H9 (cell line): ENCODE data around the gene KLK3. TPM values are rescaled to one million over a fixed set of nuclear protein-coding genes. Genes with fewer than 3 reads are reported as not detected.

Experiments used
- DNase-seq: peaks from one replicate; pipeline ENCODE4 v3.0.0-alpha.2; 2017
- H2AFZ ChIP-seq: one replicate; pipeline ENCODE4 v1.6.1; 2013; ENCODE audit warnings: mild to moderate bottlenecking, low read length, control low read depth, moderate library complexity
- H2AK5ac ChIP-seq: 2 replicates; pipeline ENCODE4 v1.6.1; 2013; ENCODE audit warnings: low read length, control low read depth, mixed read lengths; ENCODE audit not compliant: insufficient read length
- H2BK120ac ChIP-seq: one replicate; pipeline ENCODE4 v1.6.1; 2013; ENCODE audit warnings: low read depth, mild to moderate bottlenecking, low read length, control low read depth, inconsistent platforms; ENCODE audit not compliant: poor library complexity, severe bottlenecking
- H2BK12ac ChIP-seq: 2 replicates; pipeline ENCODE4 v1.6.1; 2013; ENCODE audit warnings: low read length, control low read depth, mixed read lengths, low read depth; ENCODE audit not compliant: insufficient read length
- H2BK15ac ChIP-seq: 2 replicates; pipeline ENCODE4 v1.6.1; 2013; ENCODE audit warnings: low read depth, low read length, control low read depth
- H2BK20ac ChIP-seq: one replicate; pipeline ENCODE4 v1.6.1; 2013; ENCODE audit warnings: low read depth, mild to moderate bottlenecking, low read length, control low read depth, inconsistent platforms; ENCODE audit not compliant: poor library complexity, severe bottlenecking
- H2BK5ac ChIP-seq: 2 replicates; pipeline ENCODE4 v1.6.1; 2013; ENCODE audit warnings: low read length, control low read depth, mixed read lengths; ENCODE audit not compliant: insufficient read length
- H3K14ac ChIP-seq: 2 replicates; pipeline ENCODE4 v1.6.1; 2013; ENCODE audit warnings: low read length, control low read depth; ENCODE audit not compliant: insufficient read depth
- H3K18ac ChIP-seq: 2 replicates; pipeline ENCODE4 v1.6.1; 2013; ENCODE audit warnings: low read depth, mild to moderate bottlenecking, mixed read lengths, low read length, control low read depth; ENCODE audit not compliant: insufficient read length
- H3K23ac ChIP-seq: 2 replicates; pipeline ENCODE4 v1.6.1; 2013; ENCODE audit warnings: low read length, control low read depth, mixed read lengths, low read depth; ENCODE audit not compliant: insufficient read length
- H3K23me2 ChIP-seq: 2 replicates; pipeline ENCODE4 v1.6.1; 2013; ENCODE audit warnings: low read depth, mild to moderate bottlenecking, mixed read lengths, low read length, control low read depth; ENCODE audit not compliant: insufficient read length, poor library complexity, severe bottlenecking
- H3K27ac ChIP-seq: 2 replicates; pipeline ENCODE4 v1.5.1; 2013; ENCODE audit warnings: low read length, control low read depth, mixed read lengths, low read depth; ENCODE audit not compliant: insufficient read length
- H3K27me3 ChIP-seq: 2 replicates; pipeline ENCODE4 v1.6.1; 2013; ENCODE audit warnings: low read length, control low read depth, inconsistent platforms; ENCODE audit not compliant: insufficient read depth
- H3K4ac ChIP-seq: 2 replicates; pipeline ENCODE4 v1.6.1; 2013; ENCODE audit warnings: low read depth, mild to moderate bottlenecking, control low read depth, inconsistent platforms, low read length, moderate library complexity
- H3K4me1 ChIP-seq: 2 replicates; pipeline ENCODE4 v1.6.1; 2013; ENCODE audit warnings: low read length, control low read depth, inconsistent platforms; ENCODE audit not compliant: insufficient read depth
- H3K4me2 ChIP-seq: 2 replicates; pipeline ENCODE4 v1.6.1; 2013; ENCODE audit warnings: low read length, control low read depth, mixed read lengths; ENCODE audit not compliant: insufficient read length, insufficient read depth
- H3K56ac ChIP-seq: 2 replicates; pipeline ENCODE4 v1.6.1; 2013; ENCODE audit warnings: low read depth, mild to moderate bottlenecking, mixed read lengths, low read length, control low read depth; ENCODE audit not compliant: insufficient read length
- H3K79me1 ChIP-seq: 2 replicates; pipeline ENCODE4 v1.6.1; 2013; ENCODE audit warnings: low read depth, mild to moderate bottlenecking, moderate library complexity, low read length, control low read depth, inconsistent platforms; ENCODE audit not compliant: insufficient read depth, poor library complexity, severe bottlenecking
- H3K79me2 ChIP-seq: 2 replicates; pipeline ENCODE4 v1.6.1; 2013; ENCODE audit warnings: low read length, control low read depth, inconsistent platforms; ENCODE audit not compliant: insufficient read depth
- H3K9ac ChIP-seq: 2 replicates; pipeline ENCODE4 v1.6.1; 2013; ENCODE audit warnings: low read length, control low read depth, mixed read lengths; ENCODE audit not compliant: insufficient read length; ENCODE audit errors: extremely low read depth
- H3K9me3 ChIP-seq: one replicate; pipeline ENCODE4 v1.6.1; 2013; ENCODE audit warnings: low read depth, low read length, inconsistent platforms; ENCODE audit not compliant: control insufficient read depth
- H3T11ph ChIP-seq: one replicate; pipeline ENCODE4 v1.6.1; 2013; ENCODE audit warnings: mild to moderate bottlenecking, low read length, control low read depth, inconsistent platforms
- H4K20me1 ChIP-seq: one replicate; pipeline ENCODE4 v1.6.1; 2013; ENCODE audit not compliant: control insufficient read depth, insufficient read length, insufficient read depth
- H4K5ac ChIP-seq: 2 replicates; pipeline ENCODE4 v1.6.1; 2013; ENCODE audit warnings: low read depth, mild to moderate bottlenecking, mixed read lengths, low read length, control low read depth; ENCODE audit not compliant: insufficient read length
- H4K8ac ChIP-seq: replicated peaks from 2 replicates; pipeline ENCODE4 v1.6.1; 2013; ENCODE audit warnings: low read length, control low read depth, mixed read lengths, low read depth; ENCODE audit not compliant: insufficient read length
- H4K91ac ChIP-seq: 2 replicates; pipeline ENCODE4 v1.6.1; 2013; ENCODE audit warnings: low read depth, mild to moderate bottlenecking, moderate library complexity, mixed read lengths, low read length, control low read depth; ENCODE audit not compliant: insufficient read length
- H3K27ac Mint-ChIP-seq, 3 experiments: 2 replicates in 2 of 3; 3 replicates in 1 of 3; pipeline ENCODE4 v1.8.0; 2020 to 2021; ENCODE audit warnings: mixed read lengths in 3 of 3, mild to moderate bottlenecking in 1 of 3, moderate library complexity in 1 of 3
- H3K27me3 Mint-ChIP-seq: 2 replicates; pipeline ENCODE4 v1.8.0; 2021; ENCODE audit warnings: low read depth, mild to moderate bottlenecking, moderate library complexity, mixed read lengths
- H3K36me3 Mint-ChIP-seq, 3 experiments: 2 replicates in 2 of 3; 3 replicates in 1 of 3; pipeline ENCODE4 v1.8.0; 2020 to 2021; ENCODE audit warnings: low read depth in 3 of 3, mixed read lengths in 3 of 3; ENCODE audit not compliant: insufficient read depth in 1 of 3
- H3K4me1 Mint-ChIP-seq, 2 experiments: 2 replicates each; pipeline ENCODE4 v1.8.0; 2020; ENCODE audit warnings: mixed read lengths in 2 of 2
- H3K4me3 Mint-ChIP-seq, 2 experiments: 2 replicates in 1 of 2; 3 replicates in 1 of 2; pipeline ENCODE4 v1.8.0; 2020 to 2021; ENCODE audit warnings: mild to moderate bottlenecking in 2 of 2, mixed read lengths in 2 of 2, moderate library complexity in 1 of 2
- H3K9me3 Mint-ChIP-seq, 2 experiments: 2 replicates in 1 of 2; 3 replicates in 1 of 2; pipeline ENCODE4 v1.8.0; 2020; ENCODE audit warnings: mild to moderate bottlenecking in 2 of 2, mixed read lengths in 2 of 2, moderate library complexity in 1 of 2
- WGBS: extraction: QIAGEN DNeasy Blood & Tissue Kit; methylation state at CpG from one replicate; pipeline ENCODE4 v1.1.7; 2013; ENCODE audit warnings: missing lambda C conversion rate, low lambda C conversion rate, mixed read lengths; ENCODE audit not compliant: insufficient read length; ENCODE audit errors: extremely low coverage; 5-methylcytosine and 5-hydroxymethylcytosine counted together
- total RNA-seq: library from RNA; stranded (reverse); gene quantifications from 2 replicates; pipeline ENCODE4 v1.2.1, GENCODE V29; 2021
- TF ChIP-seq, protein P1 (sequence below): fragments of 200-600 bp; sonication (generic); conservative IDR thresholded peaks from 3 replicates; pipeline ENCODE4 v1.8.0; 2021; ENCODE audit warnings: antibody characterized with exemption, mild to moderate bottlenecking

Gene KLK3
- total RNA-seq, 1 experiment from 2014 or later: not detected

DNA sequence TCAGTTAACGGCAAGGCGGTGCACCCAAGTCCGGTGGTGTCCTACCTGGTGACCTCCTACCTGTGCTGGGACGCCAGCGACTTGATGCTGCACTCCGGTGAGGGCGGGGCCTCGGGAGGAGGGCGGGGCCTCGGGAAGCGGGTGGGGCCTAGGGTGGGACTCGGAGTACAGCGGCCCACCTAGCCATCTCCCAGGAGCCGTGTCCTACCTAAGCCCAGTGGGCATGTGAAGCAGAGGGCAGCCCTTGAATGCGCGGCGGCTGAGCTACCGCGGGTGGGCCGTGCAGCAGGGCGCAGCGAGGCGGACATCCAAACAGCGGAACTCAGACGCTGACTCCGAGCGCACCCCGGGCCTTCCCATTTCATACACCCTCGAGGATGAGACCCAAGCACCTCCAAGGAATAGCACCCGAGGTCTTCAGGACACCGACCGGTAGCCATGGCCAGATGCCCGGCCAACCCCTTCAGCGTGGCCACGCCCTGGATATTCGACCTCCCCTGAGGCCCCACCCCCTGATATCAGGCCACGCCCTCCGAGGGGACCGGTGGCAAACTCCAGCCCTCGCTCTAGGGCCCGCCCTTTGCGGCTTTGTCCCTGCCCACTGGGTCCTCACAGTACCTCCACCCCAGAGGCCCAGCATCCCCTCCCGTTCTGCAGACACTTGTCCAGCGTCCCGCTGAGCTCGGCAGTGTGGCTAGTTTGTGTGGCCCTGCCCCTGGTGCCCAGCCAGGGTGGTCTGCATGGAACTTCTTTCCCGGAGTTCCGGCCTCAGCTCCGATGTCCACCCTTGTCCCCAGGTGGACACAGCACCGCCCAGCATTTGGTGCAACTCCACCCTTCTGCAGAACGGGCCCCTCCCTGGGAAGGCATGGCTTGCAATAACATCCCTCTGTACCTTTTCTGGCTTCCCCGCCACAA is 36.5 kb upstream of the KLK3 start:
- Histone ChIP-seq H2BK120ac (no peak overlapping the region), H2AK5ac (no peak overlapping the region), H3K56ac (no peak overlapping the region), H4K5ac (no peak overlapping the region), H3K9me3 (no peaks in the 10 kb centered on the region), H4K20me1 (no peaks in the 10 kb centered on the region), H2BK15ac (no peak overlapping the region), H3K9ac (no peak overlapping the region), H3K27ac (no peak overlapping the region), H2BK5ac (no peak overlapping the region), H3T11ph (no peak overlapping the region), H2BK20ac (no peak overlapping the region), H3K4me1 (peaks cover 5% of the 10 kb centered on the region; the same call in 1 of the 2 replicates), H4K91ac (no peak overlapping the region), H3K79me2 (no peaks in the 10 kb centered on the region), H3K14ac (peak overlapping the region; percentile 53; the same call in 1 of the 2 replicates), H3K23ac (no peak overlapping the region), H3K4me2 (peak overlapping the region; percentile 68), H3K4ac (no peak overlapping the region), H4K8ac (no peak overlapping the region), H2AFZ (no peak overlapping the region), H3K79me1 (no peaks in the 10 kb centered on the region), H2BK12ac (no peak overlapping the region), H3K23me2 (peaks cover 8% of the 10 kb centered on the region), H3K18ac (no peak overlapping the region), H3K27me3 (peaks cover 12% of the 10 kb centered on the region; the same call in 1 of the 2 replicates)
- WGBS: no CpG with 5 or more reads among the region's 52 CpGs
- Mint-ChIP-seq H3K27ac (peak overlapping the region in 2 of 3 experiments; percentile 48 to 75; a peak in 3 of 7 replicates), H3K4me1 (peaks cover 33 to 42% of the 10 kb centered on the region in 2 experiments), H3K4me3 (peak overlapping the region; percentile 76 to 87), H3K27me3 (peaks cover 87% of the 10 kb centered on the region), H3K9me3 (peaks cover 3 to 4% of the 10 kb centered on the region in 2 experiments; a peak in 3 of 5 replicates), H3K36me3 (peaks cover 0 to 2% (median 0%) of the 10 kb centered on the region in 3 experiments; a peak in 4 of 7 replicates)
- TF ChIP-seq, protein P1, sequence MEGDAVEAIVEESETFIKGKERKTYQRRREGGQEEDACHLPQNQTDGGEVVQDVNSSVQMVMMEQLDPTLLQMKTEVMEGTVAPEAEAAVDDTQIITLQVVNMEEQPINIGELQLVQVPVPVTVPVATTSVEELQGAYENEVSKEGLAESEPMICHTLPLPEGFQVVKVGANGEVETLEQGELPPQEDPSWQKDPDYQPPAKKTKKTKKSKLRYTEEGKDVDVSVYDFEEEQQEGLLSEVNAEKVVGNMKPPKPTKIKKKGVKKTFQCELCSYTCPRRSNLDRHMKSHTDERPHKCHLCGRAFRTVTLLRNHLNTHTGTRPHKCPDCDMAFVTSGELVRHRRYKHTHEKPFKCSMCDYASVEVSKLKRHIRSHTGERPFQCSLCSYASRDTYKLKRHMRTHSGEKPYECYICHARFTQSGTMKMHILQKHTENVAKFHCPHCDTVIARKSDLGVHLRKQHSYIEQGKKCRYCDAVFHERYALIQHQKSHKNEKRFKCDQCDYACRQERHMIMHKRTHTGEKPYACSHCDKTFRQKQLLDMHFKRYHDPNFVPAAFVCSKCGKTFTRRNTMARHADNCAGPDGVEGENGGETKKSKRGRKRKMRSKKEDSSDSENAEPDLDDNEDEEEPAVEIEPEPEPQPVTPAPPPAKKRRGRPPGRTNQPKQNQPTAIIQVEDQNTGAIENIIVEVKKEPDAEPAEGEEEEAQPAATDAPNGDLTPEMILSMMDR: no peak
- peak; percentile 94 for DNase-seq
